Uterus (tissue), 2 donors: ENCODE data around the gene RNASEH2B.
A peak's percentile ranks its signal among the peaks of the same experiment; 100 is the strongest.

Experiments
- CTCF ChIP-seq, 4 experiments: fragments of 200-600 bp in 2 of 4; fragments of 450-650 bp in 2 of 4; sonication (generic) in 2 of 4; IDR thresholded peaks; one replicate each; pipeline ENCODE4 v1.5.1; 2016 to 2019; ENCODE audit warnings: antibody characterized with exemption in 4 of 4, mild to moderate bottlenecking in 2 of 4, moderate library complexity in 1 of 4
- POLR2A ChIP-seq, 2 donors: fragments of 450-650 bp; IDR thresholded peaks; one replicate each; pipeline ENCODE4 v1.6.1; 2016; ENCODE audit warnings: antibody characterized with exemption in 2 of 2, mild to moderate bottlenecking in 1 of 2, moderate library complexity in 1 of 2

- TF ChIP-seq CTCF (IDR thresholded peaks at IDR 0.05) (peak; percentile 79 to 86 (median 83)), POLR2A (IDR thresholded peaks at IDR 0.05) (no peak)
Measured at GRCh38 chr13:50911937-50912795, 2.6 kb downstream of the RNASEH2B start.
